Sigmoid colon (tissue), 4 donors: Measurements from ENCODE around the gene SMG5.

Experiments
- POLR2AphosphoS5 ChIP-seq, 4 donors: sonication (generic); formaldehyde crosslinking; IDR thresholded peaks; one replicate each; pipeline ENCODE4 v1.6.1; 2017; ENCODE audit warnings: antibody characterized with exemption in 4 of 4
- TF ChIP-seq, protein P1 (sequence below), 4 experiments: fragments of 450-650 bp in 3 of 4; fragments of 200-600 bp in 1 of 4; IDR thresholded peaks; one replicate each; pipeline ENCODE4 v1.5.1; 2016 to 2019; ENCODE audit warnings: antibody characterized with exemption in 4 of 4, mild to moderate bottlenecking in 3 of 4, moderate library complexity in 2 of 4

DNA sequence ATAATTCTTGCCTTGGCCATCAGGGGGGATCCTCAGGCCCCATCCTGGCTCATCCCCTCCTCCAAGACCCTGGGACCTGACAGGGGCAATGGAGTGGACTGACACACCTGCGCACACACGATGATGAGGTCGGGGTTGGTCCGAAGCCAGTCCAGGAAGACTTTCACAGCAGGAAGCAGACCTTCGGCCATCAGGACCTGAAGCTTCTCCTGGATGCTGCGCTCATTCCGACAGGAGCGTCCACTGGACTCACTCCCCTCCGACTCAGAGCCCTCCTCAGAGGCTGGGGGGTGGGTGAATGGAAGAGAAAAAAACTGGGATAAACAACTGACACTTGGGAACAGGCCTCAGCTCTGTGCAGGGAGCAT is 19.4 kb downstream of the SMG5 start:
- TF ChIP-seq POLR2AphosphoS5 (IDR thresholded peaks at IDR 0.05) = no peak
- TF ChIP-seq, protein P1, sequence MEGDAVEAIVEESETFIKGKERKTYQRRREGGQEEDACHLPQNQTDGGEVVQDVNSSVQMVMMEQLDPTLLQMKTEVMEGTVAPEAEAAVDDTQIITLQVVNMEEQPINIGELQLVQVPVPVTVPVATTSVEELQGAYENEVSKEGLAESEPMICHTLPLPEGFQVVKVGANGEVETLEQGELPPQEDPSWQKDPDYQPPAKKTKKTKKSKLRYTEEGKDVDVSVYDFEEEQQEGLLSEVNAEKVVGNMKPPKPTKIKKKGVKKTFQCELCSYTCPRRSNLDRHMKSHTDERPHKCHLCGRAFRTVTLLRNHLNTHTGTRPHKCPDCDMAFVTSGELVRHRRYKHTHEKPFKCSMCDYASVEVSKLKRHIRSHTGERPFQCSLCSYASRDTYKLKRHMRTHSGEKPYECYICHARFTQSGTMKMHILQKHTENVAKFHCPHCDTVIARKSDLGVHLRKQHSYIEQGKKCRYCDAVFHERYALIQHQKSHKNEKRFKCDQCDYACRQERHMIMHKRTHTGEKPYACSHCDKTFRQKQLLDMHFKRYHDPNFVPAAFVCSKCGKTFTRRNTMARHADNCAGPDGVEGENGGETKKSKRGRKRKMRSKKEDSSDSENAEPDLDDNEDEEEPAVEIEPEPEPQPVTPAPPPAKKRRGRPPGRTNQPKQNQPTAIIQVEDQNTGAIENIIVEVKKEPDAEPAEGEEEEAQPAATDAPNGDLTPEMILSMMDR (IDR thresholded peaks at IDR 0.05) = no peak
